T-helper 1 cell treated with Interleukin-12 subunit alpha and Interleukin-12 subunit beta and Interleukin-4 antibody, amounts not matched to agents 30 μg/mL and 1 μg/mL, for 36 hours (primary cell): ENCODE measurements around the gene KIAA1191.

Source experiments
- H3K27ac Mint-ChIP-seq: one replicate; pipeline ENCODE4 v1.8.0; 2021; ENCODE audit warnings: mild to moderate bottlenecking, mixed read lengths
- H3K27me3 Mint-ChIP-seq: one replicate; pipeline ENCODE4 v1.8.0; 2021; ENCODE audit warnings: low read depth, mixed read lengths
- H3K36me3 Mint-ChIP-seq: one replicate; pipeline ENCODE4 v1.8.0; 2021; ENCODE audit warnings: low read depth, mixed read lengths
- H3K4me1 Mint-ChIP-seq: one replicate; pipeline ENCODE4 v1.8.0; 2021; ENCODE audit warnings: low read depth, mixed read lengths
- H3K4me3 Mint-ChIP-seq: one replicate; pipeline ENCODE4 v1.8.0; 2021; ENCODE audit warnings: mild to moderate bottlenecking, moderate library complexity, mixed read lengths
- H3K9me3 Mint-ChIP-seq: one replicate; pipeline ENCODE4 v1.8.0; 2021; ENCODE audit warnings: mixed read lengths

Gene KIAA1191

DNA sequence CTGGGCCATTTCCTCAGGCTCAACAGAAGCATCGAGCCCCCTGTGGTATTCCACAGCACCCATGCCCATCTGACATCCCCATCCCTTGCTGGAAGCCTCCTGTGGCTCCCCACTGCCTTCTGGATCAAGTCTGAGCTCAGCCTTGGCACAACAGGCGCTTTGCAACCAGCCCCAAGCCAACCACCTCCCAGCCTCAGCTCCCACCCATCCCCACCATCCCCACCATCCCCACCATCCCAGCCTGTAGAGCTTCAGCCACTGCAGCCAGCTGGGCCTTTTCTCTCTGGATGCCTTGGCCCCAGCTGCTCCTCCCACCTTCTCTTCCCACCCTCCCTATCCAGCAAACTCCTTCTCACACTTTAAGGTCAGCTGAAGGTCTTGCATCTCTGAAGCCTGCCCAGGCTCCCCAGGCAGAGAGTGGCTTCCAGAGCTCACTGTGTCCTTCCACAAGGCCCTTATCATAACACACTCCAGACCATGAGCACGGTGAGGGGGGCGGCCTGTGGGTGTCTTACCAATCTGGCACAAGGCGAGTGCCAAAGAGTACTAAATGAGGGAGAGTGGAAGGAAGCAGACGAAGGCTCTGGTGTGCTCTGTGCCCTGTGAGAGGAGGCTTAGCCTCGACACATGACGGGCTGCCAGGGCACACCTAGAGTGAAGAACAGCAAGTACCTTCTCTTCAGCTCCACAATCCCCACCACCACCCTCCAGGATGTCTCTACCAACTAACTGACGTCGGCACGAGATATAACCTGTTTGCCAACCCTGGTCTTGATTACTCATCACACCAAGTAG lies 33.5 kb upstream of the KIAA1191 start:
- Mint-ChIP-seq H3K36me3 (peaks cover 22% of the 10 kb centered on the region), H3K27me3 (no peaks in the 10 kb centered on the region), H3K9me3 (no peaks in the 10 kb centered on the region), H3K4me3 (no peak overlapping the region), H3K4me1 (no peaks in the 10 kb centered on the region), H3K27ac (no peak overlapping the region)

DNA sequence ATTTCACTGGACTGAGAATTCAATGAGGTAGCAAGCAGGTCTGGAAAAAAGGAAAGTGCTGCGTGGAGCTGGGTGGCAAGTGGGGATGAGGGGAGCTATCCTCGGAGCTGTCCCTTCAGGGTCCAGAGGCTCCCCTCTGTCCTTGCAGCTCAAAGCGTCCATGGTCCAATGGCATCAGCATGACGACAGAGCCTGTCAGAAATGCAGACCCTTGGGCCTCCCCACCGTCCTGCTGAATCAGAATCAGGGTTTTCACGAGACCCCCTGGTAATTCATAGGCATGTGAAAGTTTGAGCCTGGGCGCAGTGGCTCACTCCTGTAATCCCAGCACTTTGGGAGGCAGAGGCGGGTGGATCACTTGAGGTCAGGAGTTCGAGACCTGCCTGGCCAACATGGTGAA lies 32.5 kb upstream of the KIAA1191 start:
- Mint-ChIP-seq H3K4me1 (peaks cover 3% of the 10 kb centered on the region), H3K4me3 (no peak overlapping the region)

GRCh38 chr5:176392526-176392925 lies 31.0 kb upstream of the KIAA1191 start:
- H3K27ac Mint-ChIP-seq: no peak overlapping the region

More for the DNA sequence above, 32.5 kb upstream of the KIAA1191 start:
- peaks cover 22% of the 10 kb centered on the region for H3K36me3 Mint-ChIP-seq
- H3K27me3 Mint-ChIP-seq: no peaks in the 10 kb centered on the region
- H3K9me3 Mint-ChIP-seq: no peaks in the 10 kb centered on the region
- H3K27ac Mint-ChIP-seq: no peak overlapping the region

DNA sequence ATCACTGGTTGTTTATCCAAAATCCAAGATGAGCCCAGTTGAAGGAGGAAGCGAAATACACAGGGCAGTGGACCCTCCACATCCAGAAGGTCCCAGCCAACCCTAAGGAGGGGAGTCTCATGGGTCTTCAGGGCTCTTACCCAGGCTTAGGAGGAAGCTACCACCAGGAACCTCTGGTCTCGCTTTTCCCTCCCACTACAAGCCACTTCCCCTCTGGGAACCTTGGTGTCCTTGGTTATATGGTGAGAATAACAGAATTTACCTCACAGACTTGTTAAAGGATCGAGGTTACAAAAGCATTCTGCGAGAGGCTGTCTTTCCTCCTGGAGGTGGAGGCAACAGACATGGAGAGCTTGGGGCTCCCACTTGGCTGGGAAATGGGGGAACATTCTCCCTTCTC lies 30.4 kb upstream of the KIAA1191 start:
- Mint-ChIP-seq H3K36me3 (peaks cover 20% of the 10 kb centered on the region), H3K4me1 (peaks cover 10% of the 10 kb centered on the region), H3K27me3 (no peaks in the 10 kb centered on the region), H3K9me3 (no peaks in the 10 kb centered on the region), H3K4me3 (no peak overlapping the region), H3K27ac (no peak overlapping the region)

More at GRCh38 chr5:176392526-176392925, 31.0 kb upstream of the KIAA1191 start:
- no peaks in the 10 kb centered on the region for H3K27me3 Mint-ChIP-seq
- no peaks in the 10 kb centered on the region for H3K9me3 Mint-ChIP-seq
- H3K36me3 Mint-ChIP-seq: peaks cover 22% of the 10 kb centered on the region
- H3K4me1 Mint-ChIP-seq: peaks cover 5% of the 10 kb centered on the region
- no peak overlapping the region for H3K4me3 Mint-ChIP-seq

- no peak overlapping the region for H3K27ac Mint-ChIP-seq
- H3K4me1 Mint-ChIP-seq: peaks cover 15% of the 10 kb centered on the region
- H3K36me3 Mint-ChIP-seq: peaks cover 19% of the 10 kb centered on the region
- no peaks in the 10 kb centered on the region for H3K9me3 Mint-ChIP-seq
- no peaks in the 10 kb centered on the region for H3K27me3 Mint-ChIP-seq
- no peak overlapping the region for H3K4me3 Mint-ChIP-seq
These were observed 29.9 kb upstream of the KIAA1191 start for GRCh38 chr5:176391479-176391878.

- peak overlapping the region; percentile 100 for H3K27ac Mint-ChIP-seq
- H3K4me3 Mint-ChIP-seq: peak overlapping the region; percentile 98
- no peaks in the 10 kb centered on the region for H3K27me3 Mint-ChIP-seq
- H3K4me1 Mint-ChIP-seq: peaks cover 22% of the 10 kb centered on the region
- H3K9me3 Mint-ChIP-seq: no peaks in the 10 kb centered on the region
- peaks cover 28% of the 10 kb centered on the region for H3K36me3 Mint-ChIP-seq
These were observed 27.9 kb upstream of the KIAA1191 start for GRCh38 chr5:176389135-176390123.

DNA sequence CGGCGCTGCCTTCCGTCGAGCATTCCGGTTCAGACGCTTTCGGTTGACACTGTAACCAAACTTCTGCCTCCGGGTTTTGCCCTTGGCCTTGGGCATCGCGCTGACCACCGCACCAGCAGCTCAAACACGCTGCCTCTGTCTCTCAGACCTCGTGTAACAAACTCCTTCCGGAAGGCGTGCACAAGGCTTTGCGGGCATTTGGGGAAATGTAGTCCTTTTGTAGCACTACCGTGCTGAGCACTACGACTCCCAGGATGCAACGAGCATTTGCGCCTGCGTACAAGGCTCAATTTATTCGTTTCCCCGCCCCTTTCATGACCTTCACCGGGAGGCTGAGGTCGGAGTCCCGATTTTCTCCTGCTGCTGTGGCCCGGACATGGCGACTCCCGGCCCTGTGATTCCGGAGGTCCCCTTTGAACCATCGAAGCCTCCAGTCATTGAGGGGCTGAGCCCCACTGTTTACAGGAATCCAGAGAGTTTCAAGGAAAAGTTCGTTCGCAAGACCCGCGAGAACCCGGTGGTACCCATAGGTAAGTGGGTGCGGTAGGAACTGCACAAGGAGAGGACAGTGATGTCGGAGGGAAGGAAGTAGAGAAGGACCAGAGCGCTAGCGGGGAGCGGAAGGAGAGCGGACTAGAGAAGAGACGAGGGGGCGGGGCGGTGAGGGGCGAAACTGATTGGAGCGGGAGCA lies 27.0 kb upstream of the KIAA1191 start, which contains the start of the genes HIGD2A and NOP16:
HIGD2A (plus strand) TSS at position 308 of the 691 bp plus-strand sequence; CDS start at position 377, 69 bp downstream.
NOP16 (minus strand) TSS at position 155 of the 691 bp plus-strand sequence; CDS start at position 96, 59 bp downstream.
- no peaks in the 10 kb centered on the region for H3K9me3 Mint-ChIP-seq
- no peaks in the 10 kb centered on the region for H3K27me3 Mint-ChIP-seq
- H3K4me3 Mint-ChIP-seq: peak within 1 kb of the TSS; percentile 98
- H3K27ac Mint-ChIP-seq: peak within 1 kb of the TSS; percentile 100
- H3K4me1 Mint-ChIP-seq: peaks cover 22% of the 10 kb centered on the region
- H3K36me3 Mint-ChIP-seq: peaks cover 33% of the 10 kb centered on the region

GRCh38 chr5:176388003-176388443 lies 26.5 kb upstream of the KIAA1191 start:
- peak overlapping the region; percentile 98 for H3K4me3 Mint-ChIP-seq
- no peaks in the 10 kb centered on the region for H3K9me3 Mint-ChIP-seq
- H3K4me1 Mint-ChIP-seq: peaks cover 22% of the 10 kb centered on the region
- H3K36me3 Mint-ChIP-seq: peaks cover 29% of the 10 kb centered on the region
- H3K27ac Mint-ChIP-seq: peak overlapping the region; percentile 100
- no peaks in the 10 kb centered on the region for H3K27me3 Mint-ChIP-seq

DNA sequence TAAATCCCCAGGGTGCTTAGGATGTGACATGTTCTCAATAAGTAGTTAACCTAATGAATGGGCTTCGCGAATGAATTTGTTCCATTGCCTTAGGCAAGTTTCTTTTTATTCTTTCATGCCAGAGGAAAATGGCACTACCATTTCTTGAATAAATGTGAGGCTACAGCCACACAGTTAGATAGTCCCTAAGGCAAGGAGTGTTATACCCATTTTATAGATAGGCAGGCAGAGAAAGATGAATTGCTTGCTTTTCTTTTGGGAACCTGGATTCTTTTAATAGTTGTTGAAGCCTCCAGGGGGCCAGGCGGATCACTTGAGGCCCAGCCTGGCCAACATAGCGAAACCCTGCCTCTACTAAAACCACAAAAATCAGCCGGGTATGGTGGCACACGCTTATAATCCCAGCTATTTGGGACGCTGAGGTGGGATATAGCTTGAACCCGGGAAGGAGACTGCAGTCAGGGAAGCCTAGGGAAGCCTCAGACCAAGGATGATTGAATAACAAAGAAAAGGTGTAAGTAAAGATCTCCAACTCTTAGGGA lies 25.9 kb upstream of the KIAA1191 start:
- H3K27ac Mint-ChIP-seq: peak overlapping the region; percentile 100
- peaks cover 30% of the 10 kb centered on the region for H3K36me3 Mint-ChIP-seq
- H3K27me3 Mint-ChIP-seq: no peaks in the 10 kb centered on the region
- peak overlapping the region; percentile 98 for H3K4me3 Mint-ChIP-seq
- peaks cover 22% of the 10 kb centered on the region for H3K4me1 Mint-ChIP-seq
- no peaks in the 10 kb centered on the region for H3K9me3 Mint-ChIP-seq

- Mint-ChIP-seq H3K36me3 (peaks cover 28% of the 10 kb centered on the region), H3K27ac (no peak overlapping the region), H3K9me3 (no peaks in the 10 kb centered on the region), H3K27me3 (no peaks in the 10 kb centered on the region), H3K4me3 (peak overlapping the region; percentile 40), H3K4me1 (peaks cover 22% of the 10 kb centered on the region)
These were observed 24.9 kb upstream of the KIAA1191 start for GRCh38 chr5:176386491-176386890.

DNA sequence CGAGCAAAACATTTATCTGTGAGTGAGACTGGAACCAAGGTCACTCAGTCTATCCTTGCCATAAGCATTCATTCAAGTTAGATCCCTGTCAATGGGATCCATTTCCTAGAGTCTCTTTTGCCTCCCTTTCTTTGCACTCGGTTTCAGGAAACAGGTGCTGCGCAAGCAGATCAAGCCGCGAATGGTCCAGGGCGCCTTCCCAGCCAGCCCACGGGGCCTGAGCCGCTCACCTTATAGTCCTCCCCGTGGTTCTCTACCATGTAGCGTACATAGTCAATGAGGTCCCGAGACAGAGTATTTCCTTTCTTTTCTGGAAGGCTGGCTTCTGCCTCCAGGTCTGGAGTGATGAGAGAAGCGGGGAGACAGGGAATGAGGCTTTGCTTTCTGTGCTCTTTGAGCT lies 23.4 kb upstream of the KIAA1191 start:
- H3K27ac Mint-ChIP-seq: no peak overlapping the region
- peaks cover 22% of the 10 kb centered on the region for H3K4me1 Mint-ChIP-seq
- H3K36me3 Mint-ChIP-seq: peaks cover 28% of the 10 kb centered on the region
- H3K4me3 Mint-ChIP-seq: no peak overlapping the region
- H3K27me3 Mint-ChIP-seq: no peaks in the 10 kb centered on the region
- no peaks in the 10 kb centered on the region for H3K9me3 Mint-ChIP-seq

DNA sequence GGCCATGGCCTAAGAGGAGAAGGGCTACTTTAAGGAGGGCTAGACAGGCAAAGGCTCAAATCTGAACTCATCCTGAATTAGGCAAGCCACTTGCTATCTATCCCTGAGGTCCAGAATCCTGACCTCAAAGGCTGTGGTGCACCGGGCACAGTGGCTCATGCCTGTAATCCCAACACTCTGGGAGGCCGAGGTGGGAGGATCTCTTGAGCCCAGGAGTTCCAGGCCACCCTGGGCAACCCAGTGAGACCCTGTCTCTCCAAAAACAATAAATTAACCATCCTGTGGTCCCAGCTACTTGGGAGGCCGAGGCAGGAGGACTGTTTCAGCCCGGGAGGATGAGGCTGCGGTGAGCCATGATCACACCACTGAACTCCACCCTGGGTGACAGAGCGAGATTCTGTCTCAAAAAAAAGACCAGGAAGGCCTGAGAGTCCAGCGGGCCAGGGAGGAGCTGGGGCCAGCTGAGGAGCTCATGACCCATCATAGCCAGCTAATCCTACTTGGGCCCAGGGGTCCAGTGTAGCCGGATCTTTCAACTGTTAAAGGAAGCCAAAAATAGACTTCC lies 22.9 kb upstream of the KIAA1191 start:
- Mint-ChIP-seq H3K36me3 (peaks cover 32% of the 10 kb centered on the region), H3K9me3 (no peaks in the 10 kb centered on the region), H3K27me3 (no peaks in the 10 kb centered on the region), H3K4me1 (peaks cover 19% of the 10 kb centered on the region), H3K27ac (no peak overlapping the region), H3K4me3 (no peak overlapping the region)

- peaks cover 32% of the 10 kb centered on the region for H3K36me3 Mint-ChIP-seq
- H3K4me1 Mint-ChIP-seq: peaks cover 19% of the 10 kb centered on the region
- H3K4me3 Mint-ChIP-seq: no peak overlapping the region
- H3K27ac Mint-ChIP-seq: no peak overlapping the region
- H3K27me3 Mint-ChIP-seq: no peaks in the 10 kb centered on the region
- H3K9me3 Mint-ChIP-seq: no peaks in the 10 kb centered on the region
These were observed 22.4 kb upstream of the KIAA1191 start for GRCh38 chr5:176383961-176384360.
